ENCODE results near the gene UST.

UST gene

GRCh38 chr6:149074832-149075258, 328.0 kb downstream of the UST start:
- DNase-seq: no peak

GRCh38 chr6:149075616-149076354, 329.0 kb downstream of the UST start:
- no peak for DNase-seq

DNA sequence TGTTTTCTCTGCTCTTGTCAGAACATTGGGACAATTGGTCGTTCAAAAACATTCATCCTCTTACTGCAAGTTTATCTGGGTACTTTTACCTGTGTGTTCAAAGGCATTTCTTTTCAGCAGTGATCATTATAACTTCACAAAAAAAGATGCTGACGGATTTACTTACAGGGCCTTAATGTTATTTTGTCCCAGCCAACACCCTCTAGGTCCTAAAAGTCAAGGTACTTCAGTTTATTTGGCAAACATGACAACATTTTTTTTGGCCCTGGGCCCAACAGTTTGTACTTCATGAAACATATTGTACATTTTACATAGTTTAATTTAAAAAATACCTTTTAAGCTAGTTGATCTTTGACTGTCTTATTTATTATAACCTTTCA, 329.5 kb downstream of the UST start:
- no peak for DNase-seq

DNA sequence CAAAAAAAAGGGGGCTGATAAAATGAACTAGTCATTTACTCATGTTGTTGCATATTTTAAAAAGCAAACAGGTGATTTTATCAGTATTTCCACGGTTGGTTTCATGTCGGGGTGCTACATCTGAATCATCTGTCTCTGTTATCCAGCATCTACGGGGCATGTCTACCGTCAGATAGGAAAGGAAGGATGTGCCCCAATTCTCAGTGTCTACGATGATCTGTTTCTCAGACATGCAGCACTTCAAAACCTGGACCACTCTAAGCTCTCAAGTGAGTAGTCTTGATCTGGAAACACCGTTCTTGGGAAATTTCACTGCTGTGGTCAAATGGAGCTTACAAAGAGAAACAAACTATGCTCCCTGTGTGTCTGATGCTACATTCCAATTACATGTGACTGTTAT, 330.4 kb downstream of the UST start:
- no peak for DNase-seq

DNA sequence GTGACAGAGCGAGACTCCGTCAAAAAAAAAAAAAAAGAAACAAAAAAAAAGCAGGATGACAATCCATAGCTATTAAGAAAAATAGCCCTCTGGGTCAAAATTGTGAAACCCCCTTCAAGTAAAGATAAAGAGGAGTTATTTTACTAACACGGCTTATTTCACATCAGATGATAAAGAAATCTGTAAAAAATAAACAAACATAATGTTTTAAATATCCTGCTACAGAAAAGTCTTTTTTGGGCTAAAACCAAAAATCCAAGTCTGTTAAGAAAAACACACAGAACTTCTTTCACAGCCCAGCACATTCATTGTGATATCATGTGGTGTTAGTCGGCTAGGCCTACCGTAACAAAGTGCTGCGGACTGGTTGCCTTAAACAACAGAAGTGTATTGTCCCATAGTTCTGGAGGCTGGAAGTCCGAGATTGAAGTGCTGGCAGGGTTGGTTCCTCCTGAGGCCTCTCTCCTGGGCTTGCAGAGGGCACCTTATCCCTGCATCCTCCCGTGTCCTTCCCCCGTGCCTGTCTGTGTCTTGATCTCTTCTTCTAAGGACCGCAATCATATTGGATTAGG, 331.5 kb downstream of the UST start:
- DNase-seq: no peak

DNA sequence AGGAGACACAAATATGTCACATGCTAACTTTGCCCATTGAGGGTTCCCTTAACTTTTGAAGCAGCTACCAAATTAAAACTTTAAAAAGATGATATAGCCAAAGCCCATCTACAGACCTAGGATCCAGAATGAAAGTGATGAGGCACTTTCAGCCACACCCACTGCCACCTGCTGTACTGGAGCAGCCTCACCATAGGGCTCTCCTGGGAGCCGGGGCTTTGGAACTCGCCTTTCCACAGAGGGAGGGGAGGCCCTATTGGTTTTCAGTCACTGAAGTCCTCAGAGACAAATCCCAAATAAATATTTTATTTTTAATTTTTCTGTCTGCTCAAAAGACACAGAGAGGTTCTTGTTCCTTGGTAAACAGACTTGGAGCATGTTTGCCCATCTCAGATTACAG, 332.6 kb downstream of the UST start:
- DNase-seq: no peak

GRCh38 chr6:149079911-149080491, 333.2 kb downstream of the UST start:
- DNase-seq: no peak

DNA sequence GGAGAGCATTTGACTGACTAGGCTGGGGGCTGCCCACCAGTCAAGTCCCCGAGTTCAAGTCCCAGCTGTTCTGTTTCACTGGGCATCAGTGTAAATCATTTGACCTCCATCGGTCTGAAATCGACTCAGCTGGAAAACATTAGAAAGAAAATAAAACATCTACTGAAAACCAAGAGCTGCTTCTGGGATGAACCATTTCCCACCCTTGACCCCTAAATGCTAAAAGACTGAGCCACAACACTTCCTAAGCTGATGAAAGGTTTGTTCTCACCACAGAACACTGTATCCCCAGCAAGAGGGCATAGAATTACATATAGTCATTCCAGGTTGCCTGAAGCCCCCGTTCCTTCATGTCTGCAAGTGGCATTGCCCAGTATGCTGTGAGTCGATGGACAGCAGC, 333.7 kb downstream of the UST start:
- no peak for DNase-seq

- DNase-seq: no peak
Observed at GRCh38 chr6:149081281-149081680, 334.5 kb downstream of the UST start.

DNA sequence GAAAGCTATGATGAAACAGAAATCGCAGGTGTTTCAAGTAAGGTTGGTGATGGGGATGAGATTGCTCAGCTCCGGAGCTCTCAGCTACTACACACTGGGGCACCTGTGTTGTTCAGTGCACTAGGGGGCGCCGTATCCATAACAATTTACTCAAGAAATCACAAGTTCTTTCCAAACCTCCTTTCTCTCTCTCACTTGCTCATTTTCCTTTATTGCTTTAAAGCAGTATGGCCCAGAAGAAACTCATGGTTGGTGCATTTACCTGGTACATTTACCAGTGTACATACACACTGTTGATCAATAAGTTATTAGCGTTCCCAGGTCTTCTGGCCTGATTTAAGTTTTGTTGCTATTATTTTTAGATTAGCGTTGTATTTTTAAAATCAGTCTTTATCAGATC, 335.5 kb downstream of the UST start:
- DNase-seq: no peak

DNA sequence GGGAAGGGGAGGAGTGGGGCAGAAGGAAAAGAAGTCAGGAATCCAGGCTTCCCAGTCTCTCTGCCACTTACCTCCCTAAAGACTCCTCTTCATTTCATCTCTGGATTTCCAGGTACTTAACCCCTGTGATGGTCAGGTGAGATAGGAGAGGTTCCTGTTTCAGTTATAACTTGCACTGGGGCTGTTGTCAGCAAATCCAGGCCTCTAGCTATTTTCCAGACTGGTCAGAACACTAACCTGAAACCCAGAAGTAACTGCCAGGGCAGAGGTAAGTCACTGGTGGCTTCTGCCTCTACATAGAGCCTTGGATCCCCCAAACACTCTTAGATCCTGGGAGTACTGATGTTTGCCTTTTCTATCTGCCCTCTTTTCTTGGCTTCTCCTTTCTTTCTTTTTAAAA, 337.2 kb downstream of the UST start:
- no peak for DNase-seq

GRCh38 chr6:149084808-149085556, 338.2 kb downstream of the UST start:
- DNase-seq: no peak

GRCh38 chr6:149085557-149085938, 338.7 kb downstream of the UST start:
- no peak for DNase-seq

DNA sequence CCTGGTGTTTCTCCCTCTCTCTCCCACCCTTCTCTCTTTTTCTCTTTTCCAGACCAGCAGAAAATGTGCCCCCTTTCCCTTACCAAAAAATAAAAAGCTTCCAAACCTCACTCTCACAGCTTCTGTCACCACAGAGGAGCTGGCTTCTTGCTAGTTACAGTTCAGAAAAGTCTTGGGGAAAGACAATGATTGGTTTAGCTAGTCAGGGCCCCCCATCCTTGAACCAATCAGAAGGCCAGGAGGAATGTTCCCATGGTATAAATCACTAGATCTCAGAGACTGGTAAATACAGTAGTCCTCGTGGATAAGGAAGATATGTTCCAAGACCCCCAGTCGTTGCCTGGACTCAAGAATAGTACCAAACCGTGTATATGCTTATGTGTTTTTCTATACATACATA, 339.5 kb downstream of the UST start:
- DNase-seq: no peak

- DNase-seq: no peak
Observed at GRCh38 chr6:149087898-149088297, 341.1 kb downstream of the UST start.

DNA sequence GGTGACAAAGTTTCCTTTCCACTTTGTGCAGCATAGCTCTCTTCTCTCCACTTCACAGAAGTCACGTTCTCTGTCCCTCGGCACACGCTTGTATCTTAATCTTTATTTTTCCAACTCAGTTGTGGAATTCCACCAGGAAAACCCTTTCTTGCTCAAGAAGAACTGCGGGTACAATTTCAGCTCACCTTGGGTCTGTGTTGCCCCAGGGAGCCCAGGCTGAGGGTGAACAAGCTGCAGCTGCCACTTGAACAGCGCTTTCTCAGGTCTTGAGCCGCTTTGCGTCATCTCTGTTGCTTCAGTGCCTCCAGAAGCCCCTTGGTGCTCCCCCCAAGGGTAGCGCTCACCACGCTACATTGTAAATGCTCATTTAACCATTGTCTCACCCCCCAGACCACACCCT, 341.5 kb downstream of the UST start:
- no peak for DNase-seq

GRCh38 chr6:149089510-149089909, 342.7 kb downstream of the UST start:
- DNase-seq: no peak

DNA sequence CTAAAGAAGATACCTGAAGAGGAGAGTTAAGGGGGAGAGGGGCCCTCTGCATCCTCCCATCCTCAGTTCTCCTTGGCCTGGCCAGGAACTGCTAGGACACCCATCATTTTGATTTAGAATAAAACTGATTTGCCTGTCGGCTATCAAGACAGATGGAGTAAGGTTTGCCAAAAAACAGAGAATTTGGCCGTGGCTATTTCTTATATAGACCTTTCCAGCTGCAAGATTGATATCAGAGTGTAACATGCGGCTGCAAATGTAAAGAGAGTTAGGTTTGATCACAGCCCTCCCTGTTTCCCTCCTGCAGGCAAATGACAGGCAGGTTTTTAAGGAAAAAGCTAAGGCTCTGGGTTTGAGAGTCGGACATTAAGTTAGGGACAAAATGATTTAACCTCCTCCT, 344.1 kb downstream of the UST start:
- no peak for DNase-seq

DNA sequence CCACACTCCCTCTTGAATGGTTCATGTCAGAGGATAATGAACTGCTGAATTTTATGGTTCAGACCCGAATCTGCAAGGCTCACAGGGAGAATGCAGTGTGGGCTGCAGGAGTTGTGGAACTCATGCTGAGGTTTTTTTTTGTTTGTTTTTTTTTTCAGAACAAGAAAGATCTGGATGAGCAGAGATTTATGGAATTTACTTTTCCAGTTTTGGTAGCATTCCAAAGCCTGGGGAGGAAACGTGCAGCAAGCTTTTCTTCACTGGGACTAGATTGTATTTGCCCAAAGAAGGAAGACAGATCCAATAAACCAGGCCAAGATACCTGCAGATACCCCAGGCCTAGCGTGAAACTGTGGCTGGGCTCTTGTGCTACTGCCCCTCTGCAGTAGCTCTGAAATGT, 346.8 kb downstream of the UST start:
- no peak for DNase-seq

DNA sequence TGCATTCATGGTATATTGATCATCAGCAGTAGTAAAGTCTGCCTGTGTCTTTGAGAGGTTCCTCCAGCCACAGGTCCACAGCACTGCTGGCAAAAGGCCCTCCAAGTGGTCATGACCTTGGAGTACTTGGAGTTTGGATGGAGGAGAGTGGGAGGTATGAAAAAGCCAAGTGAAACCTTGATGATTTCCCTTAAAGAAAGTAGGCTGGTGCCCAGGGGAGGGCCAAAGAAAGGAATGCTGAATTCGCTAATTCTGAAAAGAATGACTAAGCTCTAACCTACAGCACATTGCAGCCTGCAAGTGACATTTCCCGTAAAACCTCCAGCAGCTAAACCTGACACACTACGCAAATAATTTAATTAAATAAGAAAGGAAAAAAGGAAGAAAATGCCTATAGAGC, 347.3 kb downstream of the UST start:
- no peak for DNase-seq

DNA sequence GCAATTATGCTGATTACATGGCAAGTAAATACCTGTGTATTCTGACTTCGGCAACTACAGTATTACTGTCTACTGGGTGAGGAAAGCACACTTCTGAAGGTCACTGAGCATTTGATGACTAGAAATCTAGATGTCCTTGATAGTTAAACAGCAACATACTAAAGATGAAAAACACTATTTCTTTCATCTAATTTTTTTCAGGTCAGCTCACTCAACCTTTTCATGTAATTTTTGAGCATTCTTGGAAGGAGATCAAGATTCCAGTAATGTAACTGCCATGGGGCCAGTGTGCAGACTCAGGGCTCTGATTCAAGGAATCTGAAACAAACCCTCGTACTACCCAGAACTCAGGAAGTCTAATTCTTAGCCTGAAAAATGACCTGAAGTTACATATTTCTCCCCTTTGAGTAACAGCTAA, 348.1 kb downstream of the UST start:
- DNase-seq: no peak

- DNase-seq: no peak
Observed at GRCh38 chr6:149095842-149096241, 349.0 kb downstream of the UST start.

GRCh38 chr6:149097794-149098193, 351.0 kb downstream of the UST start:
- DNase-seq: no peak

GRCh38 chr6:149098700-149099276, 352.0 kb downstream of the UST start:
- DNase-seq: no peak
